ENCODE data around the gene TBC1D21.

TBC1D21 gene

GRCh38 chr15:73857193-73857920 lies 16.0 kb upstream of the TBC1D21 start:
- Histone ChIP-seq H3K36me3 (ENCODE audit: control insufficient read depth, low read length) (no peaks in the 10 kb centered on the region), H3K27me3 (ENCODE audit: control insufficient read depth, low read length) (peaks cover 23% of the 10 kb centered on the region), H3K79me2 (ENCODE audit: control insufficient read depth, low read length) (no peaks in the 10 kb centered on the region), H3K4me3 (ENCODE audit: low read length) (no peak overlapping the region), H3K4me2 (ENCODE audit: low read length) (no peak overlapping the region), H3F3A (ENCODE audit: control insufficient read depth, insufficient read depth) (no peaks in the 10 kb centered on the region), H3K9me2 (replicated peaks; ENCODE audit: control insufficient read depth, low read length) (no peaks in the 10 kb centered on the region), H3K9me3 (ENCODE audit: control insufficient read depth, insufficient read depth, low read length) (no peaks in the 10 kb centered on the region), H4K20me1 (ENCODE audit: control insufficient read depth, insufficient read depth, low read depth, low read length) (no peaks in the 10 kb centered on the region), H3K4me1 (ENCODE audit: control insufficient read depth, low read length) (no peaks in the 10 kb centered on the region), H3K27ac (ENCODE audit: low read depth, low read length) (no peak overlapping the region)
- TF ChIP-seq EZH2phosphoT487 (IDR thresholded peaks at IDR 0.05; ENCODE audit: borderline replicate concordance, low read length) = no peak
- TF ChIP-seq CTCF (IDR thresholded peaks at IDR 0.05; ENCODE audit: low read depth, low read length, poor library complexity, severe bottlenecking) = no peak

- no peaks in the 10 kb centered on the region for H3K4me1 ChIP-seq (ENCODE audit: control insufficient read depth, low read length)
- H4K20me1 ChIP-seq (ENCODE audit: control insufficient read depth, insufficient read depth, low read depth, low read length) = no peaks in the 10 kb centered on the region
- H3K36me3 ChIP-seq (ENCODE audit: control insufficient read depth, low read length) = no peaks in the 10 kb centered on the region
- no peak overlapping the region for H3K4me2 ChIP-seq (ENCODE audit: low read length)
- H3K9me3 ChIP-seq (ENCODE audit: control insufficient read depth, insufficient read depth, low read length) = no peaks in the 10 kb centered on the region
- no peak overlapping the region for H3K27ac ChIP-seq (ENCODE audit: low read depth, low read length)
- H3K9me2 ChIP-seq (replicated peaks; ENCODE audit: control insufficient read depth, low read length) = no peaks in the 10 kb centered on the region
- no peaks in the 10 kb centered on the region for H3K79me2 ChIP-seq (ENCODE audit: control insufficient read depth, low read length)
- H3K27me3 ChIP-seq (ENCODE audit: control insufficient read depth, low read length) = peaks cover 21% of the 10 kb centered on the region
- H3K4me3 ChIP-seq (ENCODE audit: low read length) = no peak overlapping the region
- TF ChIP-seq EZH2phosphoT487 (IDR thresholded peaks at IDR 0.05; ENCODE audit: borderline replicate concordance, low read length) = no peak
- TF ChIP-seq CTCF (IDR thresholded peaks at IDR 0.05; ENCODE audit: low read depth, low read length, poor library complexity, severe bottlenecking) = no peak
- no peaks in the 10 kb centered on the region for H3F3A ChIP-seq (ENCODE audit: control insufficient read depth, insufficient read depth)
Measured at GRCh38 chr15:73858062-73858461, 15.3 kb upstream of the TBC1D21 start.

GRCh38 chr15:73862276-73862675 lies 11.1 kb upstream of the TBC1D21 start:
- H3K27me3 ChIP-seq (ENCODE audit: control insufficient read depth, low read length) = peaks cover 5% of the 10 kb centered on the region

More at GRCh38 chr15:73862276-73862675, 11.1 kb upstream of the TBC1D21 start:
- TF ChIP-seq CTCF (IDR thresholded peaks at IDR 0.05; ENCODE audit: low read depth, low read length, poor library complexity, severe bottlenecking) (no peak), EZH2phosphoT487 (IDR thresholded peaks at IDR 0.05; ENCODE audit: borderline replicate concordance, low read length) (no peak)
- no peaks in the 10 kb centered on the region for H3K9me2 ChIP-seq (replicated peaks; ENCODE audit: control insufficient read depth, low read length)
- no peak overlapping the region for H3K4me3 ChIP-seq (ENCODE audit: low read length)
- H3F3A ChIP-seq (ENCODE audit: control insufficient read depth, insufficient read depth) = no peaks in the 10 kb centered on the region
- H3K79me2 ChIP-seq (ENCODE audit: control insufficient read depth, low read length) = no peaks in the 10 kb centered on the region
- H4K20me1 ChIP-seq (ENCODE audit: control insufficient read depth, insufficient read depth, low read depth, low read length) = no peaks in the 10 kb centered on the region
- H3K4me2 ChIP-seq (ENCODE audit: low read length) = no peak overlapping the region
- H3K27ac ChIP-seq (ENCODE audit: low read depth, low read length) = no peak overlapping the region
- no peaks in the 10 kb centered on the region for H3K4me1 ChIP-seq (ENCODE audit: control insufficient read depth, low read length)
- no peaks in the 10 kb centered on the region for H3K9me3 ChIP-seq (ENCODE audit: control insufficient read depth, insufficient read depth, low read length)
- H3K36me3 ChIP-seq (ENCODE audit: control insufficient read depth, low read length) = no peaks in the 10 kb centered on the region

Measured in DOHH2 (cell line).